G401.6 (cell line): ENCODE data around the gene COIL.
"Not testable (repeated sequence)": the region's sequence is repeated elsewhere in the genome, so short reads cannot be mapped to it uniquely, and the experiment has no call there.

ENCODE experiments used
- FAIRE-seq: peaks from 2 replicates; lab custom pipeline; 2012; peaks lifted over from hg19 to GRCh38; lab: Jason Lieb, UNC

The COIL gene

GRCh38 chr17:56977673-56978395 lies 17.0 kb upstream of the COIL start, which contains the start of gene SCPEP1:
Gene SCPEP1 (plus strand): TSS chr17:56978131. CDS start chr17:56978160, 29 bp downstream.
- FAIRE-seq, result no peak

- FAIRE-seq, result no peak
Observed at GRCh38 chr17:56976941-56977608, 16.2 kb upstream of the COIL start.

GRCh38 chr17:56975656-56976055 lies 14.8 kb upstream of the COIL start:
- FAIRE-seq, result no peak

- no peak for FAIRE-seq
Observed at GRCh38 chr17:56974055-56974454, 13.2 kb upstream of the COIL start.

- FAIRE-seq, result no peak
Observed at GRCh38 chr17:56973520-56973919, 12.7 kb upstream of the COIL start.

GRCh38 chr17:56972111-56972730 lies 11.4 kb upstream of the COIL start:
- no peak for FAIRE-seq

GRCh38 chr17:56970974-56971373 lies 10.1 kb upstream of the COIL start:
- FAIRE-seq, result no peak

- no peak for FAIRE-seq
Observed at GRCh38 chr17:56966338-56966737, 5.5 kb upstream of the COIL start.

- not testable (repeated sequence) for FAIRE-seq
Observed at GRCh38 chr17:56965681-56966080, 4.8 kb upstream of the COIL start.

GRCh38 chr17:56965241-56965640 lies 4.4 kb upstream of the COIL start:
- not testable (repeated sequence) for FAIRE-seq

GRCh38 chr17:56956992-56957391 lies 3.9 kb downstream of the COIL start:
- FAIRE-seq, result no peak

GRCh38 chr17:56949595-56949994 lies 11.3 kb downstream of the COIL start:
- FAIRE-seq, result no peak

- FAIRE-seq, result no peak
Observed at GRCh38 chr17:56948491-56948890, 12.4 kb downstream of the COIL start.

GRCh38 chr17:56947741-56948140 lies 13.1 kb downstream of the COIL start:
- FAIRE-seq, result no peak

- FAIRE-seq, result no peak
Observed at GRCh38 chr17:56945938-56946505, 14.8 kb downstream of the COIL start.

GRCh38 chr17:56943505-56944125 lies 17.2 kb downstream of the COIL start:
- no peak for FAIRE-seq

- FAIRE-seq, result no peak
Observed at GRCh38 chr17:56939869-56940484, 20.9 kb downstream of the COIL start.

- FAIRE-seq, result not testable (repeated sequence)
Observed at GRCh38 chr17:56938206-56938605, 22.6 kb downstream of the COIL start.

GRCh38 chr17:56937687-56938086 lies 23.2 kb downstream of the COIL start:
- no peak for FAIRE-seq

- no peak for FAIRE-seq
Observed at GRCh38 chr17:56936697-56937322, 24.0 kb downstream of the COIL start.

- no peak for FAIRE-seq
Observed at GRCh38 chr17:56935461-56935860, 25.4 kb downstream of the COIL start.

GRCh38 chr17:56934280-56934679 lies 26.6 kb downstream of the COIL start:
- no peak for FAIRE-seq
